Gastrocnemius medialis (tissue), 4 donors: ENCODE results near the gene ICAM5. TPM values are rescaled to one million over a fixed set of nuclear protein-coding genes. Genes with fewer than 3 reads are reported as not detected.
"Not testable (repeated sequence)": the region's sequence is repeated elsewhere in the genome, so short reads cannot be mapped to it uniquely, and the experiment has no call there.

Experiments used
- ATAC-seq, 2 donors: fragments of 150-250 bp; one replicate each; pipeline ENCODE4 v1.9.1; 2016
- DNase-seq, 2 donors: peaks; one replicate each; pipeline ENCODE4 v3.0.0-alpha.2; 2019
- H3K27ac ChIP-seq, 4 donors: fragments of 200-600 bp; sonication (generic); 1 replicate in 1 of 4; 2 replicates in 3 of 4; pipeline ENCODE4 v1.5.1; 2016 to 2018; ENCODE audit warnings: mild to moderate bottlenecking in 2 of 4, moderate library complexity in 1 of 4
- H3K27me3 ChIP-seq, 3 donors: fragments of 200-600 bp; sonication (generic) in 2 of 3; 1 replicate in 1 of 3; 2 replicates in 2 of 3; pipeline versions ENCODE4 v1.5.1 to v1.6.0; 2016 to 2019; ENCODE audit warnings: mild to moderate bottlenecking in 1 of 3, moderate library complexity in 1 of 3
- H3K36me3 ChIP-seq, 2 donors: fragments of 200-600 bp; sonication (generic) in 1 of 2; one replicate each; pipeline ENCODE4 v1.5.1; 2017 to 2018
- H3K4me1 ChIP-seq, 2 donors: fragments of 200-600 bp; sonication (generic) in 1 of 2; one replicate each; pipeline ENCODE4 v1.5.1; 2016 to 2017; ENCODE audit warnings: mild to moderate bottlenecking in 2 of 2
- H3K4me3 ChIP-seq, 4 donors: fragments of 200-600 bp; sonication (generic) in 3 of 4; 1 replicate in 1 of 4; 2 replicates in 3 of 4; pipeline ENCODE4 v1.5.1; 2016 to 2019; ENCODE audit warnings: mild to moderate bottlenecking in 2 of 4
- H3K9me3 ChIP-seq, 3 donors: fragments of 200-600 bp; sonication (generic) in 2 of 3; 1 replicate in 1 of 3; 2 replicates in 2 of 3; pipeline ENCODE4 v1.5.1; 2016 to 2019
- POLR2A ChIP-seq, 2 donors: fragments of 450-650 bp; IDR thresholded peaks; one replicate each; pipeline ENCODE4 v1.6.1; 2017; ENCODE audit warnings: antibody characterized with exemption in 2 of 2, mild to moderate bottlenecking in 2 of 2, moderate library complexity in 2 of 2
- in situ Hi-C, 4 donors: fragments of 200-750 bp; cut with MboI; loops; one replicate each; pipeline versions ENCODE4 v1.15.0 to v1.8.0; 2017; ENCODE audit warnings: low sequenced_read_pairs in 4 of 4
- intact Hi-C: fragments of 100-400 bp; cut with DNase I; formaldehyde crosslinking; loops from one replicate; pipeline ENCODE4 v1.15.1; 2023; ENCODE audit warnings: low total_unique reads
- total RNA-seq, 4 donors: library from RNA; depleted of rRNA; stranded (reverse); fragments of >200 nt; gene quantifications; one replicate each; pipeline versions ENCODE4 v1.1.0 to v1.2.3, GENCODE V29; 2016
- TF ChIP-seq, protein P1 (sequence below), 5 experiments: fragments of 450-650 bp in 3 of 5; fragments of 200-600 bp in 2 of 5; sonication (generic) in 2 of 5; IDR thresholded peaks in 4 of 5; conservative IDR thresholded peaks in 1 of 5; 1 replicate in 4 of 5; 2 replicates in 1 of 5; pipeline ENCODE4 v1.5.1; 2016 to 2019; ENCODE audit warnings: antibody characterized with exemption in 5 of 5, mild to moderate bottlenecking in 3 of 5, moderate library complexity in 3 of 5

The ICAM5 gene
- total RNA-seq, 4 donors from 2014 or later = not detected

DNA sequence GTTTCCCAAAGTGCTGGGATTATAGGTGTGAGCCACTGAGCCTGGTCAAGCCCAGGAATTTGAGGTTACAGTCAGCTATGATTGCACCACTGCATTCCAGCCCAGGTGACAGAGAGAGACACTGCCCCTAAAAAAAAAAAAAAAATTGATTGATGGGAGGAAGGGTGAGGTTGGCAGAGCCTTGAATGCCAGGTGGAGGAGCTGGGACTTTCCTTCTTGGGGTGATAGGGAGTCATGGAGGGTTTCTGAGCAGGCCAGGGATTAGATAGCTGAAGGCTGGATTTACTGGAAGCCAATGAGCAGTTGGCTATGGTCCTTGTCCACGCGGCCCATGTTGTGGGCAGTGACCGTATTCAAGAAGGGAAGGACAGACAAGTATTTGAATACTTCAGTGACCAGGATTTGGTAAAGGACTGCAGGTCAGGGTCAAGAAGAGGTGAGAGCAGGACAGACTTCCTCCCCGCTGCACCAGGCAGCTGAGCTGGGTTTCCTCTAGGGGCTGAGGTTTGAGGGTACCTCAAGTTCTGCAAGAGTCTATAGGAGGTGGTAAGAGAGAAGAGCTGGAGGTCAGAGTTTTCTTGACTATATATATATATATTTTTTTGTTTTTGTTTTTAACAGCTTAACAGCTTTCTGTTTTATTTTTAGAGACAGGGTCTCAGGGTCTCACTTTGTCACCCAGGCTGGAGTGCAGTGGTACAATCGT lies 9.9 kb upstream of the ICAM5 start:
- Histone ChIP-seq H3K4me1 (no peaks in the 10 kb centered on the region), H3K27me3 (no peaks in the 10 kb centered on the region), H3K27ac (no peak overlapping the region), H3K4me3 (no peak overlapping the region), H3K36me3 (peaks cover 0 to 12% of the 10 kb centered on the region in 2 donors), H3K9me3 (no peaks in the 10 kb centered on the region)
- in situ Hi-C loops (no loop called here), intact Hi-C loops (no loop called here)
- no peak for DNase-seq
- no peak for ATAC-seq
- TF ChIP-seq, protein P1, sequence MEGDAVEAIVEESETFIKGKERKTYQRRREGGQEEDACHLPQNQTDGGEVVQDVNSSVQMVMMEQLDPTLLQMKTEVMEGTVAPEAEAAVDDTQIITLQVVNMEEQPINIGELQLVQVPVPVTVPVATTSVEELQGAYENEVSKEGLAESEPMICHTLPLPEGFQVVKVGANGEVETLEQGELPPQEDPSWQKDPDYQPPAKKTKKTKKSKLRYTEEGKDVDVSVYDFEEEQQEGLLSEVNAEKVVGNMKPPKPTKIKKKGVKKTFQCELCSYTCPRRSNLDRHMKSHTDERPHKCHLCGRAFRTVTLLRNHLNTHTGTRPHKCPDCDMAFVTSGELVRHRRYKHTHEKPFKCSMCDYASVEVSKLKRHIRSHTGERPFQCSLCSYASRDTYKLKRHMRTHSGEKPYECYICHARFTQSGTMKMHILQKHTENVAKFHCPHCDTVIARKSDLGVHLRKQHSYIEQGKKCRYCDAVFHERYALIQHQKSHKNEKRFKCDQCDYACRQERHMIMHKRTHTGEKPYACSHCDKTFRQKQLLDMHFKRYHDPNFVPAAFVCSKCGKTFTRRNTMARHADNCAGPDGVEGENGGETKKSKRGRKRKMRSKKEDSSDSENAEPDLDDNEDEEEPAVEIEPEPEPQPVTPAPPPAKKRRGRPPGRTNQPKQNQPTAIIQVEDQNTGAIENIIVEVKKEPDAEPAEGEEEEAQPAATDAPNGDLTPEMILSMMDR (IDR thresholded peaks at IDR 0.05 in 4 of 5, conservative IDR thresholded peaks at IDR 0.05 in 1 of 5) = no peak
- no peak for TF ChIP-seq POLR2A (IDR thresholded peaks at IDR 0.05)

DNA sequence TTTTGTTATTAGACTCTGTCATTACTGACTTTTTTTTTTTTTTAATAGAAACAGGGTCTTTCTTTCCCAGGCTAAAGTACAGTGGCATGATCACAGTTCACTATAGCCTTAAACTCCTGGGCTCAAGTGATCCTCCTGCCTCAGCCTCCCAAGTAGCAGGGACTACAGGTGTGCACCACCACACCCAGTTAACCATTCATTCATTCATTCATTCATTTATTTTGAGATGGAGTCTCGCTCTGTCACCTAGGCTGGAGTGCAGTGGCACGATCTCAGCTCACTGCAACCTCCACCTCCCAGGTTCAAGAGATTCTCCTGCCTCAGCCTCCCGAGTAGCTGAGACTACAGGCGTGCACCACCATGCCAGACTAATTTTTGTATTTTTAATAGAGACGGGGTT lies 7.7 kb upstream of the ICAM5 start:
- H3K36me3 ChIP-seq = peaks cover 0 to 18% of the 10 kb centered on the region in 2 donors
- H3K9me3 ChIP-seq, intact Hi-C loops, H3K27me3 ChIP-seq, H3K4me3 ChIP-seq, DNase-seq, H3K4me1 ChIP-seq, H3K27ac ChIP-seq, in situ Hi-C loops, ATAC-seq: not testable (repeated sequence)

DNA sequence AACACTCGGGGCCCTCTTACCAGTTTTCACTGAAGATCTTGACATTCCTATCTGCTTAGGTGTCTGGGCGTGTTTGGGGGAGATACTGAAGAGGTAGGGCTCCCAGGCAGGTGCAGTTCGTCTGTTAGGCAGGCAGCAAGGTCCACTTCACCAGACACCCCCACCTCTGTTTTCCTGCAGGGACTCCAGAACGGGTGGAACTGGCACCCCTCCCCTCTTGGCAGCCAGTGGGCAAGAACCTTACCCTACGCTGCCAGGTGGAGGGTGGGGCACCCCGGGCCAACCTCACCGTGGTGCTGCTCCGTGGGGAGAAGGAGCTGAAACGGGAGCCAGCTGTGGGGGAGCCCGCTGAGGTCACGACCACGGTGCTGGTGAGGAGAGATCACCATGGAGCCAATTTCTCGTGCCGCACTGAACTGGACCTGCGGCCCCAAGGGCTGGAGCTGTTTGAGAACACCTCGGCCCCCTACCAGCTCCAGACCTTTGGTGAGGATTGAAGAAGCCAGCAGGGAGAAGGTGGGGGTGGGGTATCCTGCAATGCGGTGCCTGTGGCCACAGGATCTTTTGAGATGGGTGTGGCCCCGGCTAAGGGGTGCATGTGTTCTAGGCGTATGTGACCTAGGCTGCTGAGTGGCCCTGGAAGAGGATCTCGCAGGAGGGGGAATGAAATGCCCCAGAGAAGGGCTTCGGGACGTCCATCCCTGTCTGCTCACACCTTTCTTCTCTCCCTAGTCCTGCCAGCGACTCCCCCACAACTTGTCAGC lies 6.3 kb upstream of the ICAM5 start:
- no peak for ATAC-seq

DNA sequence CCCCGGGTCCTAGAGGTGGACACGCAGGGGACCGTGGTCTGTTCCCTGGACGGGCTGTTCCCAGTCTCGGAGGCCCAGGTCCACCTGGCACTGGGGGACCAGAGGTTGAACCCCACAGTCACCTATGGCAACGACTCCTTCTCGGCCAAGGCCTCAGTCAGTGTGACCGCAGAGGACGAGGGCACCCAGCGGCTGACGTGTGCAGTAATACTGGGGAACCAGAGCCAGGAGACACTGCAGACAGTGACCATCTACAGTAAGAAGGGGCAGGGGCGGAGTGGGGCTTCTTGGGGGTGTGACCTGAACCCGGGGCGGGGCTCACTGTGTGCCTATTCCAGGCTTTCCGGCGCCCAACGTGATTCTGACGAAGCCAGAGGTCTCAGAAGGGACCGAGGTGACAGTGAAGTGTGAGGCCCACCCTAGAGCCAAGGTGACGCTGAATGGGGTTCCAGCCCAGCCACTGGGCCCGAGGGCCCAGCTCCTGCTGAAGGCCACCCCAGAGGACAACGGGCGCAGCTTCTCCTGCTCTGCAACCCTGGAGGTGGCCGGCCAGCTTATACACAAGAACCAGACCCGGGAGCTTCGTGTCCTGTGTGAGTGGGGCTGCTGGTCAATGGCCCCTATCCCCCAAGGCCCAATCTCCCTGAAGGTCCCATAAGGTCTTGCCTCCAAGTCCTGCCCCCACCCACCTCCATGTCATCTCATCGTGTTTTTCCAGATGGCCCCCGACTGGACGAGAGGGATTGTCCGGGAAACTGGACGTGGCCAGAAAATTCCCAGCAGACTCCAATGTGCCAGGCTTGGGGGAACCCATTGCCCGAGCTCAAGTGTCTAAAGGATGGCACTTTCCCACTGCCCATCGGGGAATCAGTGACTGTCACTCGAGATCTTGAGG lies 5.4 kb upstream of the ICAM5 start:
- intact Hi-C loops (no loop called here), in situ Hi-C loops (no loop called here)
- no peak for DNase-seq
- Histone ChIP-seq H3K27me3 (peaks cover 27 to 28% (median 27%) of the 10 kb centered on the region in 3 donors), H3K9me3 (no peaks in the 10 kb centered on the region), H3K36me3 (peaks cover 0 to 18% of the 10 kb centered on the region in 2 donors), H3K4me1 (peaks cover 9 to 10% of the 10 kb centered on the region in 2 donors), H3K4me3 (no peak overlapping the region), H3K27ac (no peak overlapping the region)
- ATAC-seq = no peak
- TF ChIP-seq, protein P1 (IDR thresholded peaks at IDR 0.05 in 4 of 5, conservative IDR thresholded peaks at IDR 0.05 in 1 of 5) = no peak
- TF ChIP-seq POLR2A (IDR thresholded peaks at IDR 0.05) = no peak

More for the DNA sequence above, 6.3 kb upstream of the ICAM5 start:
- no peak overlapping the region for H3K4me3 ChIP-seq
- intact Hi-C loops = no loop called here
- TF ChIP-seq POLR2A (IDR thresholded peaks at IDR 0.05) = no peak
- TF ChIP-seq, protein P1 (IDR thresholded peaks at IDR 0.05 in 4 of 5, conservative IDR thresholded peaks at IDR 0.05 in 1 of 5) = no peak
- H3K27ac ChIP-seq = no peak overlapping the region
- in situ Hi-C loops = no loop called here
- no peak for DNase-seq
- peaks cover under 1 to 1% of the 10 kb centered on the region in 2 donors for H3K4me1 ChIP-seq
- H3K9me3 ChIP-seq = no peaks in the 10 kb centered on the region
- peaks cover 19% of the 10 kb centered on the region in 3 donors for H3K27me3 ChIP-seq
- H3K36me3 ChIP-seq = peaks cover 0 to 18% of the 10 kb centered on the region in 2 donors
